Activated CD4-positive, alpha-beta T cell treated with anti-CD3 and anti-CD28 coated beads for 1 hour (primary cell): ENCODE measurements around the gene SLAMF1.
A peak's percentile ranks its signal among the peaks of the same experiment; 100 is the strongest.

ENCODE experiments used
- DNase-seq: peaks from one replicate; pipeline ENCODE4 v3.0.0-alpha.2; 2020

SLAMF1 gene

GRCh38 chr1:160622501-160623226, 24.2 kb downstream of the SLAMF1 start:
- DNase-seq = no peak

GRCh38 chr1:160621633-160622413, 25.0 kb downstream of the SLAMF1 start:
- DNase-seq = no peak

DNA sequence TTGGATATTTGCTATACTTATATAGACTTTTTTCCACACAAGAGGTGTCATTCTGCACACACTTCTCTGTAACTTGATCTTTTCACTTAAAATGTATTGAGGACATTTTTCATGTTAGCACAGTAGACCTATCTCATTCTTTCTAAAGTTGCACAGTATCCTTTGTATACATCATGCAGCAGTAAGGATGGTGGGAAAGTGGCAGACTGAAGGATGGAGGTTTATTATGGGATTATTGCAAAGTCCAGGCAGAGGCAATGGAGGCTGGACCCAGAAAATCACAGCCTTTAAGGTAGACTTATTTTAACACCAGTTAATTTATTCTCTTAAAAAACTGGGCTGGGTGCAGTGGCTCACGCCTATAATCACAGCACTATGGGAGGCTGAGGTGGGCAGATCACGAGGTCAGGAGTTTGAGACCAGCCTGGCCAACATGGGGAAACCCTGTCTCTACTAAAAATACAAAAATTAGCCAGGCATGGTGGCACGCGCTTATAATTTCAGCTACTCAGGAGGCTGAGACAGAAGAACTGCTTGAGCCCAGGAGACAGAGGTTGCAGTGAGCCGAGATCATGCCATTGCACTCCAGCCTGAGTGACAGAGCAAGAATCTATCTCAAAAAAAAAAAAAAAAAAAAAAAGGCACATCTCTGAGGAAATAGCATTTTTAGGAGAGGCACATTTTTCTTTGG, 25.8 kb downstream of the SLAMF1 start:
- DNase-seq = no peak

DNA sequence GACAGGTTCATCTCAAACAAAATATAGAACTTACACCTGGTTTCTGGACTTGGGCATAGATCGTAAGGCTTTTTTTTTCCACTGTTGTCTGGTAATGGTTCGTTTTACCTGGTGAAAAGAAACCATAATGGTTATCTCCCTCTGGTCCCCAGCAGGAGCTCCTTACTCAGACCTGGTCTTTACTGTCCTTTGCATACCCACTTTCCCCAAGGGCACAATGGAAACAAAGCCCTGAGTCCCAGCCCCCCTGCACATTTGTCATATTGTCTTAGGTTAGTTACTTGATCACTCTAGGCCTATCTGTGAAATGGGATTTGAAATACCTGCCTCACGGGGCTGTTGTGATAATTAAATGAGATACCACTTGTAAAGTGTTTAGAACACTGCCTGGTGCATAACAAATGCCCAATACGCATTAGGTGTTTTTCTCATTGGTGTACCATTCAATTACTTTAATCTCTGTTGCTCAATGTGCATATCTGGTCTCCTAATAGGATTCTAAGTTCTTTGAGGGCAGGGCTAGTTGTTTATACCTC, 27.0 kb downstream of the SLAMF1 start:
- DNase-seq = no peak

DNA sequence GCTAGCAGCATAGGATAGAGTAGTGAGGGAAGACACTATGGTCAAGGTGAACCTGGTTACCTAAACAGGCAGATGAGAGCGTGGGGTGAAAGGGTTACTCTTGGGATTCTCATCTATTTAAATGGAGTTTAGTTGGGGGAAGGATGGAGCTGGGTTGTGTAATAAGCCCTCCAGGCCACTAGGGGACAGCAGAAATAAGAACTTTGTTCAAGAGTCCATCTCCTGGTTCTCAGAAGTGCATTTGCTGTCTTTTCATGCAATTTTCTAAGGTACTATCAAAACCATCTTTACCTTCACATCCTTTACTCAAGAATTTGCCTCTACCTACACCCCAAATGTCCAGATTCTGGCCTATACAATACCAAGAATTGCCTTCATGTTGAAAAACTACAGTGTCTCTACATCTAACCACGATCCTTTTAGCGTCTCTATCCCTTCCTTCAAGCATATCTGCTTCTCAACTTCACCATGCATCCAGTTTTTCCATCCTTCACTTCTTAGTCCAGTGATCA, 28.0 kb downstream of the SLAMF1 start:
- DNase-seq = no peak

- DNase-seq = no peak
Measured at GRCh38 chr1:160618327-160618726, 28.5 kb downstream of the SLAMF1 start.

GRCh38 chr1:160615660-160616059, 31.2 kb downstream of the SLAMF1 start:
- no peak for DNase-seq

DNA sequence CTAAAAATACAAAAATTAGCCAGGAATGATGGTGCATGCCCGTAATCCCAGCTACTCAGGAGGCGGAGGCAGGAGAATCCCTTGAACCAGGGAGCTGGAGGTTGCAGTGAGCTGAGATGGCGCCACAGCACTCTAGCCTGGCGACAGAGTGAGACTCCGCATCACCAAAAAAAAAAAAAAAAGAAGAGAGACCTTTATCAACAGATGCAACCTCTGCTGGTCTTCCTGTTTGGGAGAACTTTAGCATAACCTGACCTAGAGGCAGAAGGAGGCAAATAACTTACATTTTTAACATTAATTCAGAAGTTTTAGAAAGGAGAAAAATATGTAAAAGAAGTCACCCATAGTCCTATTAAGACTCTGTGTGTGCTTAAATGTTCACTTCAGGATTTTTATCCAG, 32.4 kb downstream of the SLAMF1 start:
- no peak for DNase-seq

DNA sequence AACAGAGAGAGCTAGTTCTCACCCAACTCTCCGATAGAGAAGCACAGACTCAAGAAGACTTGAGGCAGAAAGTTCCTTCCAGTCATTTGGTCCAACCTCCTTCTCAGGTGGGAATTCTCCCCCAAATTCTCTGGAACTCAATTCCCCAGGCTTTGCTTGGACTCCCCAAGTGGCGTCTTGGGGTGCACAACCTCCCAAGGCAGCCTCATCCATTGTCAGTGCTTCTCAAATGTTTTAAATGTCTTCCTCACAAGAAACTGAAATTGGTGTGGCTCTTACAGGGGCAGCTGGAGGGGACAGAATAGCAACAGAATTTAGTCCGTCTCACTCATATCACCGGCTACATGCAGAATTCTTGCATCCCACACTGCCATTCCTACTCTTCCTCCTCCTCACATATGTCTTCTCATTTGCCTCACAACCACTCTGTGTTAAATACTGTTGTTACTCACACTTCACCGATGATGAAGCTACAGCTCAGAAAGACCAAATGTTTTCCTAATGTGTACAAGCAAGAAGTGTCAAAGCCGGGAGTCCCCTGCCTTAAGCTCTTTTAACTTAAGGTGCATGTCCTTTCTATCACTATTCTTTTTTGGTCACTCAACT, 34.1 kb downstream of the SLAMF1 start:
- DNase-seq = no peak

- DNase-seq = no peak
Measured at GRCh38 chr1:160610569-160611242, 36.1 kb downstream of the SLAMF1 start.

DNA sequence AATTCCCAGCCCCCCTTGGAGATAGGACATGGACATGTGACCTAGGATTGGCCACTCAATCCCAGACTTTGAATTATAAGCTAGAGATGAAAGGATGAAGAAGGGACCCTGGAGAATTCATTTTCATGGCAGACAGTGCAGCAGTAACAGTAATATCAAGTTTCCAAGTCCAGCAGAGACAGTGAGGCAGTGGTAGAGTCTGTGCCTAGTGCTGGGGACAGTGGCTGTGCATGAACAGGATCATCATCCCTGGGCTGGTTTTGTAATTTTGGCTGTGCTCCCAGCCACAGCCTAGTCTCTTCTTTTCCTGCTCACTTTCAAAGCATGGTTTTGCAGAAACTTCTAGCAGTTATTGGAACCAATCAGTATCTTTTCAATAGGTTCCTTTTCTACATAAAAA, 37.9 kb downstream of the SLAMF1 start:
- DNase-seq = no peak

DNA sequence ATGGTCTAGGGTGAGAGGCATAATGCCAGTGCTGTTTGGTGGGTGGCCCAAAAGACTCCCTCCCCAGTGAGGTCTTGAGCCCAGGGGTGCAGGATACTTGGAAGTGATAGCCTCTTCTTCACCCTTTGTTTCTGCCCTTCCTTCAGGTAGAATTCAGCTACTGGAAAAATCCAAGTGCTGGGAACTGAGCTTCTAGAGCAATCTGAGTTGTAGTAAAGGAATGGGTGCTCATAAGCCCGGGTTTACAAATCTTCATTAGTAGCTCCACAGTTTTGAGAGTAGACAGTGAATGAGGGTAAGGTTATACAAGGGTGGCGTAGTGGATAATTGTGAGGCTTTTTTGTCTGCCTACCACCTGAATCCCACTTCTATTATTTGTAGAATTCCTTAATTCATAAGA, 38.3 kb downstream of the SLAMF1 start:
- DNase-seq = no peak

DNA sequence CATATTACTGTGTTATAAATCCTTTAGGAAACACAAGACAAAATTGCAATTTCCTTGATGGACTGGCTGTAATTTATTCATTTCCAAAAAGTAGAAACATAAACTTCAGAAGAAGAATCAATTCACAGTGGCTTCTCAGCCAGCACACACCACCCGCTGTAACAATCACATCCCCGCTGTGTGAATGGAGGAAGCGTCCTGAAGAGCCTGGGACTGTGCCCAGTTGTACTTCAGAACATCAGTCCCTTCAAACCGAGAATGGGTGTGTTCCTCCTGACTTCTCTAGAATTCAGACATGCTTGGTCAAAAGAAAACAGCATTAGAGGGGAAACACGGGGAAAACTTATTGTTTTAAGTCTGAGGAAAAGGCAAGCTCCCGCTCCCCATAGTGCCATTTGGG, 38.8 kb downstream of the SLAMF1 start:
- DNase-seq = no peak

- no peak for DNase-seq
Measured at GRCh38 chr1:160607672-160608032, 39.2 kb downstream of the SLAMF1 start.

DNA sequence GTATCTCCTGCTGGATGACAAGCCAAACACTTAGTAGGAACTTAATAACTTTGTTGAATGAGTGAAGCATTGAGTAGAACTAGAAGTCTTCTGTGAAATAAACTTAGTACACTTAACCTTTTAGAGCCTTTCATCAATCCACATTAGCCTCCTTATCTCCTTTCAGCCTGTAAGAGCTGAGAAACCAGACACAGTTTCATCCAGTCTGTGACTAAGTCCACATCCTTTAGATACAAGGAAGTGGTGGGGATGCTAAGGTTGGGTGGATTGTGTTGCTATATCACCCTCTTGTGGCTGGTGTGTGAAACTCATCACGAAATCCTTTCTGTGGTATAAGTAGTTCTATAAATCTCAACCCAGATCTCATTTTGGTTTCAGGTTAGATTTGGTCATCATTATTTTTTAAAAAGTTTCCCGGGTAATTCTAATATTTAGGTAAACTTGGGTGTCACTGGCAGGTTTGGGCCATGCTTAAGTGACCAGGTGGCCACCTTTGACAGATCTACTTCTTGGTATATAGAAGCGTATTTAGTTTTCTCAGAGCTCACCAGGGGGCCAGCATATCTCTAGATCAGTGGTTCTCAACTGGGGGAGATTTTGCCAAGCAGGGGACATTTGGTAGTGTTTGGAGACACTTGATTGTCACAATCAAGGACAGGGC, 39.7 kb downstream of the SLAMF1 start:
- peak; percentile 36 for DNase-seq

DNA sequence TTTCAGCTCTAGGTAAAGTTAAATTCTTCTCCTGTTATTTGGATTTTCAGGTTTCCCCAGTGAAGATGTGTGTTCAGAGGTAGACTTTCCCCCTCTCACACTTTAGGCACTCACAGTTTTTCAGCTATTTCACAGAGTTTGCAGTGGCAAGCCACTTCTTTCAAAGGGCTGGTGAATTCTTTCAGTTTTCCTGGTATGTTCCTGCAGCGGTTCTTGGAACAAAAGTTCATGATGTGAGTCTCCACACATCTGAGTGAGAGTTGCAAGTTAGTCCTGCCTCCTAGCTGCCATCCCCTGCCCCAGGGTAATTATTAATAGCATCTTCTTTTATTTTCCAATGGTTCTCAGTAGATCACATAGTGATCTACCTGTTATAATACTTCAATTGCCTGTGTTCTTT, 40.2 kb downstream of the SLAMF1 start:
- no peak for DNase-seq

- no peak for DNase-seq
Measured at GRCh38 chr1:160605792-160606479, 40.9 kb downstream of the SLAMF1 start.

DNA sequence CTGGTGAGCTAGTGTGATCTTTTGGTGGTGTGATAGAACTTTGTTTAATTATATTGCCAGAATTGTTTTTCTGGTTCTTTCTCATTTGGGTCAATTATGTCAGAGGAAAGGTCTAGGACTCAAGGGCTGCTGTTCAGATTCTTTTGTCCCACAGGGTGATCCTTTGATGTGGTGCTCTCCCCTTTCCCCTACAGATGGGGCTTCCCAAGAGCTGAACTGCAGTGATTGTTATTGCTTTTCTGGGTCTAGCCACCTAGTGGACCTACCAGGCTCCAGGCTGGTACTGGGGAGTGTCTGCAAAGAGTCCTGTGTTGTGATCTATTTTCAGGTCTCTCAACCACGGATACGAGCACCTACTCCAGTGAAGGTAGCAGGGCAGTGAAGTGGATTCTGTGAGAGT, 41.6 kb downstream of the SLAMF1 start:
- DNase-seq = no peak

DNA sequence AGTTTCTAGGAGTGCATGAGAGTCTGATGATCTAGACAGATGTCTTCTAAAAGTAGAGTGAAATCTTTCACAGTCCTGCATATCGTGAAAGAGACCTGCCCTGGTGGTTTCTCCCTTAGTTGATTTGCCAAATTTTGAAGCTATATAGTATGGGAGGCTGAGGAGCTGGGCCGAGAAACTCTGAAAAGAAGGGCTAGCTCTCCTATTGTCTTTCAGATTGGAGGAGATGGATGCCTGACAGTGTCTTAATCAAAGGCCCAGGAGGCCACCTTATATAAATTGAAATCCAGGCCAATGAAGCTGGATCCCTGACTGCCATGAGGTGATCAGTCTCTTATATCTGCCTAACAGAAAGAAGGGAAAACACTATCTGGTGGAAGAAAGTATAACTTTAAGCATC, 49.1 kb downstream of the SLAMF1 start:
- DNase-seq = no peak

GRCh38 chr1:160597051-160597450, 49.8 kb downstream of the SLAMF1 start:
- DNase-seq = no peak

DNA sequence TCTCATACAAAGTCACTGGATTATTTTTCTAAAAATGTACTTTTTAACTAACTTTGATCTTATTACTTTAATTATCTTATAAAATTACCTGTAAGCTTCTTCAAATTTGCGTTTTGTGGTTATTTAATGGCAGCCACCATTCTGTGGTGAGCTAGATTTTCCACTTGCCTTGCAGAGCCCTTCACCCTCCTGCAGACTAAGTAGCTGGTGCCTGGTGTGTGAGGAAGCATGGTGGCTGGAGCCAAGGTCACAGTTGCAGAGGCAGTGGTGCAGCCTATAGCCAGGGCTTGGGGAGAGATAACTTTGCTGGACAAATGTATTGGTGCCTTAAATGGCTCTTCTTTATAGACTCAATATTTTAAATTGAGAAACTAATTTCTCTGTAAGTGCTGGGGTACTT, 56.4 kb downstream of the SLAMF1 start:
- DNase-seq = no peak
